HG02642 (cell line): ENCODE measurements around the gene SYCE3.
"Not testable (repeated sequence)": the region's sequence is repeated elsewhere in the genome, so short reads cannot be mapped to it uniquely, and the experiment has no call there.

Experiments
- ATAC-seq: cut with Tn5 transposase; IDR thresholded peaks from one replicate; pipeline ENCODE4 v1.9.1; 2021; ENCODE audit warnings: mild to moderate bottlenecking; ENCODE audit not compliant: unreplicated experiment, poor library complexity

The SYCE3 gene

GRCh38 chr22:50562523-50563412 is at the start of gene SYCE3:
TSS of gene SYCE3 (minus strand) at chr22:50562919. CDS start at chr22:50556405, 6,514 bp downstream.
- ATAC-seq, result peak; percentile 95

- ATAC-seq, result no peak
Measured at GRCh38 chr22:50612168-50612527, 49.4 kb upstream of the SYCE3 start.

- no peak for ATAC-seq
Measured at GRCh38 chr22:50611341-50612060, 48.8 kb upstream of the SYCE3 start.

- ATAC-seq, result no peak
Measured at GRCh38 chr22:50610581-50610980, 47.9 kb upstream of the SYCE3 start.

GRCh38 chr22:50610041-50610451 is 47.3 kb upstream of the SYCE3 start:
- ATAC-seq, result no peak

GRCh38 chr22:50609599-50609998 is 46.9 kb upstream of the SYCE3 start:
- no peak for ATAC-seq

GRCh38 chr22:50608996-50609395 is 46.3 kb upstream of the SYCE3 start:
- ATAC-seq, result no peak

- ATAC-seq, result not testable (repeated sequence)
Measured at GRCh38 chr22:50608058-50608840, 45.5 kb upstream of the SYCE3 start.

GRCh38 chr22:50607659-50608020 is 44.9 kb upstream of the SYCE3 start:
- ATAC-seq, result no peak

- no peak for ATAC-seq
Measured at GRCh38 chr22:50606946-50607658, 44.4 kb upstream of the SYCE3 start.

- no peak for ATAC-seq
Measured at GRCh38 chr22:50606165-50606945, 43.6 kb upstream of the SYCE3 start.

GRCh38 chr22:50605613-50606074 is 42.9 kb upstream of the SYCE3 start:
- ATAC-seq, result no peak

- no peak for ATAC-seq
Measured at GRCh38 chr22:50605002-50605612, 42.4 kb upstream of the SYCE3 start.

GRCh38 chr22:50604256-50605001 is 41.7 kb upstream of the SYCE3 start:
- no peak for ATAC-seq

GRCh38 chr22:50603511-50604255 is 41.0 kb upstream of the SYCE3 start:
- ATAC-seq, result no peak

- no peak for ATAC-seq
Measured at GRCh38 chr22:50602338-50602700, 39.6 kb upstream of the SYCE3 start.

- no peak for ATAC-seq
Measured at GRCh38 chr22:50601669-50602337, 39.1 kb upstream of the SYCE3 start.
